HG03378 (cell line): ENCODE results near the gene HELZ.
"Not testable (repeated sequence)": the region's sequence is repeated elsewhere in the genome, so short reads cannot be mapped to it uniquely, and the experiment has no call there.

Source experiments
- ATAC-seq: cut with Tn5 transposase; IDR thresholded peaks from one replicate; pipeline ENCODE4 v1.9.1; 2021; ENCODE audit warnings: mild to moderate bottlenecking, moderate library complexity; ENCODE audit not compliant: unreplicated experiment

Gene HELZ

GRCh38 chr17:67271187-67271586, 26.2 kb upstream of the HELZ start:
- ATAC-seq: not testable (repeated sequence)

- no peak for ATAC-seq
Observed at GRCh38 chr17:67270416-67270815, 25.4 kb upstream of the HELZ start.

GRCh38 chr17:67266496-67266895, 21.5 kb upstream of the HELZ start:
- ATAC-seq: no peak

- ATAC-seq: no peak
Observed at GRCh38 chr17:67265436-67266019, 20.5 kb upstream of the HELZ start.

- ATAC-seq: no peak
Observed at GRCh38 chr17:67262435-67263117, 17.6 kb upstream of the HELZ start.

GRCh38 chr17:67260170-67260987, 15.4 kb upstream of the HELZ start:
- ATAC-seq: no peak

GRCh38 chr17:67258821-67259468, 13.9 kb upstream of the HELZ start:
- no peak for ATAC-seq

GRCh38 chr17:67256075-67256732, 11.2 kb upstream of the HELZ start:
- ATAC-seq: no peak

- no peak for ATAC-seq
Observed at GRCh38 chr17:67253384-67253783, 8.4 kb upstream of the HELZ start.

- not testable (repeated sequence) for ATAC-seq
Observed at GRCh38 chr17:67251586-67251985, 6.6 kb upstream of the HELZ start.

- ATAC-seq: no peak
Observed at GRCh38 chr17:67248291-67248690, 3.3 kb upstream of the HELZ start.

- ATAC-seq: no peak
Observed at GRCh38 chr17:67247416-67247900, 2.5 kb upstream of the HELZ start.

GRCh38 chr17:67246653-67247415, 1.8 kb upstream of the HELZ start:
- peak; percentile 65 for ATAC-seq

GRCh38 chr17:67246403-67246652, 1.3 kb upstream of the HELZ start:
- ATAC-seq: no peak

GRCh38 chr17:67245694-67246402, 852 bp upstream of the HELZ start:
- no peak for ATAC-seq

GRCh38 chr17:67244431-67245072, 444 bp downstream of the HELZ start:
- ATAC-seq: peak; percentile 18

GRCh38 chr17:67243284-67243683, 1.7 kb downstream of the HELZ start:
- no peak for ATAC-seq

GRCh38 chr17:67241719-67242341, 3.2 kb downstream of the HELZ start:
- ATAC-seq: no peak

GRCh38 chr17:67239597-67239996, 5.4 kb downstream of the HELZ start:
- ATAC-seq: no peak
